HCT116 (cell line): ENCODE results near the gene CLDN1. TPM values are rescaled to one million over a fixed set of nuclear protein-coding genes. Genes with fewer than 3 reads are reported as not detected.

Source experiments
- ATAC-seq: fragments of 200-7000 bp; cut with Tn5 transposase; 2 replicates; pipeline ENCODE4 v1.9.1; 2020; ENCODE audit warnings: mild to moderate bottlenecking, moderate library complexity
- BruUV-seq: library from RNA; stranded (reverse); fragments of 400-500 nt; replicated peaks from 2 replicates; lab custom pipeline; 2021; lab: Mats Ljungman, UMichigan
- CTCF ChIA-PET: fragments of 300-600 bp; sonication (Branson Sonifier 250); formaldehyde crosslinking; loops from one replicate; lab custom pipeline; 2021; ENCODE audit warnings: antibody characterized with exemption; lab: Charles Lee
- POLR2A ChIA-PET: fragments of 300-600, 350-600 bp; sonication (Branson Sonifier 250); formaldehyde crosslinking; loops from one replicate; lab custom pipeline; 2021; ENCODE audit warnings: antibody characterized with exemption; lab: Charles Lee
- RAD21 ChIA-PET, 2 experiments: fragments of 300-600 bp; sonication (Branson Sonifier 250); formaldehyde crosslinking; loops; one replicate each; lab custom pipeline; 2023; ENCODE audit warnings: low total read pairs in 2 of 2; ENCODE audit not compliant: uncharacterized antibody in 2 of 2, unreplicated experiment in 2 of 2, low non-redundant PET in 1 of 2; lab: Charles Lee
- DNase-seq: peaks from one replicate; pipeline ENCODE4 v3.0.0-alpha.2; 2010; ENCODE audit warnings: low read depth, low spot score
- H2AFZ ChIP-seq: fragments of 200-600 bp; shearing (Covaris generic), sonication (generic); 2 replicates; pipeline ENCODE4 v1.6.1; 2017; ENCODE audit warnings: low read depth, mixed run types, mixed read lengths, antibody characterized with exemption, low read length; ENCODE audit not compliant: poor library complexity, severe bottlenecking
- H3K27ac ChIP-seq: 2 replicates; pipeline ENCODE4 v1.5.1; 2012; ENCODE audit warnings: low read depth, low read length
- H3K27me3 ChIP-seq: fragments of 200-600 bp; sonication (generic); 2 replicates; pipeline ENCODE4 v1.6.1; 2016; ENCODE audit warnings: mixed run types, low read length, mixed read lengths; ENCODE audit not compliant: insufficient read depth
- H3K36me3 ChIP-seq, 2 experiments: fragments of 200-500 bp in 1 of 2; fragments of 200-600 bp in 1 of 2; sonication (Bioruptor generic) in 1 of 2; sonication (generic) in 1 of 2; 2 replicates each; pipeline versions ENCODE4 v1.5.1 to v1.6.1; 2014 to 2016; ENCODE audit warnings: low read length in 2 of 2, inconsistent platforms in 1 of 2, mixed read lengths in 1 of 2, mixed run types in 1 of 2; ENCODE audit not compliant: insufficient read depth in 2 of 2, control insufficient read depth in 1 of 2
- H3K4me1 ChIP-seq, 2 experiments: fragments of 200-600 bp in 1 of 2; sonication (generic) in 1 of 2; 2 replicates each; pipeline versions ENCODE4 v1.5.1 to v1.6.1; 2012 to 2017; ENCODE audit warnings: low read length in 2 of 2, inconsistent platforms in 1 of 2, mild to moderate bottlenecking in 1 of 2, mixed read lengths in 1 of 2, mixed run types in 1 of 2, moderate library complexity in 1 of 2; ENCODE audit not compliant: insufficient read depth in 2 of 2, control insufficient read depth in 1 of 2
- H3K4me2 ChIP-seq: fragments of 200-600 bp; sonication (generic); 2 replicates; pipeline ENCODE4 v1.6.1; 2017; ENCODE audit warnings: mixed run types, low read length, mixed read lengths
- H3K4me3 ChIP-seq, 2 experiments: fragments of 200-600 bp in 1 of 2; sonication (generic) in 1 of 2; replicated peaks in 1 of 2; 2 replicates each; pipeline ENCODE4 v1.5.1; 2011 to 2016; ENCODE audit warnings: low read length in 2 of 2, control low read depth in 1 of 2, low read depth in 1 of 2, mild to moderate bottlenecking in 1 of 2, mixed read lengths in 1 of 2, mixed run types in 1 of 2
- H3K79me2 ChIP-seq: fragments of 200-600 bp; sonication (generic); 2 replicates; pipeline ENCODE4 v1.6.1; 2017; ENCODE audit warnings: mild to moderate bottlenecking, mixed run types, low read length, moderate library complexity, mixed read lengths; ENCODE audit not compliant: insufficient read depth
- H3K9ac ChIP-seq: fragments of 200-600 bp; sonication (generic); 2 replicates; pipeline ENCODE4 v1.6.1; 2016; ENCODE audit warnings: low read length, mixed read lengths
- H3K9me2 ChIP-seq: fragments of 200-600 bp; sonication (generic), shearing (Covaris generic); 2 replicates; pipeline ENCODE4 v1.6.1; 2017; ENCODE audit warnings: mixed run types, mild to moderate bottlenecking, moderate library complexity; ENCODE audit not compliant: insufficient read depth
- H3K9me3 ChIP-seq, 2 experiments: fragments of 200-500 bp in 1 of 2; fragments of 200-600 bp in 1 of 2; sonication (Bioruptor generic) in 1 of 2; sonication (generic) in 1 of 2; 2 replicates each; pipeline ENCODE4 v1.6.1; 2014 to 2017; ENCODE audit warnings: low read length in 2 of 2, mixed read lengths in 2 of 2, inconsistent platforms in 1 of 2, low read depth in 1 of 2, mild to moderate bottlenecking in 1 of 2, mixed run types in 1 of 2, moderate library complexity in 1 of 2; ENCODE audit not compliant: control insufficient read depth in 1 of 2, insufficient read depth in 1 of 2
- H4K20me1 ChIP-seq: fragments of 200-600 bp; sonication (generic), shearing (Covaris generic); 2 replicates; pipeline ENCODE4 v1.6.1; 2017; ENCODE audit warnings: mixed run types, mild to moderate bottlenecking, moderate library complexity; ENCODE audit not compliant: insufficient read depth
- ATF3 ChIP-seq: IDR thresholded peaks from 2 replicates; pipeline ENCODE4 v1.6.1; 2012
- ELF1 ChIP-seq: IDR thresholded peaks from 2 replicates; pipeline ENCODE4 v1.6.1; 2012; ENCODE audit warnings: low read depth, borderline replicate concordance
- FOSL1 ChIP-seq: IDR thresholded peaks from 2 replicates; pipeline ENCODE4 v1.6.1; 2012; ENCODE audit warnings: low read depth
- RAD21 ChIP-seq: IDR thresholded peaks from 2 replicates; pipeline ENCODE4 v1.6.1; 2012; ENCODE audit warnings: low read depth, mild to moderate bottlenecking
- REST ChIP-seq: IDR thresholded peaks from 2 replicates; pipeline ENCODE4 v1.6.1; 2012; ENCODE audit warnings: low read depth
- SIN3A ChIP-seq: IDR thresholded peaks from 2 replicates; pipeline ENCODE4 v1.6.1; 2012; ENCODE audit warnings: low read depth
- SRF ChIP-seq: IDR thresholded peaks from 2 replicates; pipeline ENCODE4 v1.6.1; 2012; ENCODE audit warnings: low read depth
- TCF7L2 ChIP-seq: IDR thresholded peaks from 2 replicates; pipeline ENCODE4 v1.7.0; 2011; ENCODE audit warnings: borderline replicate concordance, inconsistent platforms; ENCODE audit not compliant: insufficient read depth, insufficient read length; ENCODE audit errors: extremely low read depth
- ZFX ChIP-seq: fragments of 450-650 bp; IDR thresholded peaks from 2 replicates; pipeline ENCODE4 v1.6.1; 2017
- ZNF274 ChIP-seq: fragments of 200-500 bp; sonication (Bioruptor generic); IDR thresholded peaks from 2 replicates; pipeline ENCODE4 v1.6.1; 2014; ENCODE audit warnings: mild to moderate bottlenecking, low read depth, low read length, inconsistent platforms
- intact Hi-C: fragments of 100-400 bp; cut with micrococcal nuclease; formaldehyde crosslinking; loops from 2 replicates; pipeline ENCODE4 v1.10.0; 2022
- total RNA-seq: library from RNA; stranded (reverse); gene quantifications from one replicate; pipeline ENCODE4 v1.2.1, GENCODE V29; 2021; ENCODE audit not compliant: unreplicated experiment

CLDN1 gene
- total RNA-seq, 1 experiment from 2014 or later, result 0.20 TPM

- no peaks in the 10 kb centered on the region for H3K9me3 ChIP-seq
- no peaks in the 10 kb centered on the region for H4K20me1 ChIP-seq
- ATAC-seq, result no peak
- TF ChIP-seq SIN3A (no peak), FOSL1 (no peak), ATF3 (no peak)
- H3K27ac ChIP-seq, result no peak overlapping the region
- intact Hi-C loops, result no loop called here
- H3K4me2 ChIP-seq, result no peak overlapping the region
- no TSS peak for BruUV-seq
- no peak for DNase-seq
- H3K79me2 ChIP-seq, result no peaks in the 10 kb centered on the region
- H3K36me3 ChIP-seq, result no peaks in the 10 kb centered on the region
- POLR2A ChIA-PET, result no interaction called here
- H3K9me2 ChIP-seq, result no peaks in the 10 kb centered on the region
- H3K4me3 ChIP-seq, result no peak overlapping the region
- no peaks in the 10 kb centered on the region for H3K27me3 ChIP-seq
- RAD21 ChIA-PET, result no interaction called here
- H3K4me1 ChIP-seq, result peaks cover 0 to 10% of the 10 kb centered on the region in 2 experiments; a peak in 2 of 4 replicates
- no peak overlapping the region for H3K9ac ChIP-seq
- H2AFZ ChIP-seq, result no peak overlapping the region
- CTCF ChIA-PET, result no interaction called here
Measured at GRCh38 chr3:190261740-190262139, 60.5 kb downstream of the CLDN1 start.

- no peak overlapping the region for H3K4me3 ChIP-seq
- no peaks in the 10 kb centered on the region for H3K27me3 ChIP-seq
- no peaks in the 10 kb centered on the region for H4K20me1 ChIP-seq
- RAD21 ChIA-PET, result no interaction called here
- H3K9me2 ChIP-seq, result no peaks in the 10 kb centered on the region
- CTCF ChIA-PET, result no interaction called here
- no peaks in the 10 kb centered on the region for H3K79me2 ChIP-seq
- intact Hi-C loops, result no loop called here
- POLR2A ChIA-PET, result no interaction called here
- TF ChIP-seq FOSL1 (no peak), REST (no peak), ZFX (no peak), ELF1 (no peak), ZNF274 (no peak), SRF (no peak), TCF7L2 (no peak), RAD21 (no peak)
- H3K36me3 ChIP-seq, result no peaks in the 10 kb centered on the region
- H3K9me3 ChIP-seq, result no peaks in the 10 kb centered on the region
- H3K4me1 ChIP-seq, result peaks cover 0 to 8% of the 10 kb centered on the region in 2 experiments; a peak in 2 of 4 replicates
- no peak overlapping the region for H2AFZ ChIP-seq
- ATAC-seq, result no peak
- no TSS peak for BruUV-seq
- no peak overlapping the region for H3K9ac ChIP-seq
- H3K4me2 ChIP-seq, result no peak overlapping the region
- no peak for DNase-seq
- H3K27ac ChIP-seq, result no peak overlapping the region
Measured at GRCh38 chr3:190261015-190261414, 61.2 kb downstream of the CLDN1 start.
